ENCODE results near the gene KPNA4.

KPNA4 gene

GRCh38 chr3:160449636-160450598, 115.5 kb downstream of the KPNA4 start, which contains the start of gene TRIM59:
Gene TRIM59 (minus strand): TSS chr3:160449786. CDS start chr3:160439183, 10,603 bp downstream.
- DNase-seq, result peak; percentile 95 to 97

- DNase-seq, result no peak
Observed at GRCh38 chr3:160448845-160449635, 116.3 kb downstream of the KPNA4 start.

GRCh38 chr3:160447544-160447943, 117.8 kb downstream of the KPNA4 start:
- DNase-seq, result no peak

GRCh38 chr3:160446522-160447056, 118.8 kb downstream of the KPNA4 start:
- no peak for DNase-seq

GRCh38 chr3:160445854-160446253, 119.5 kb downstream of the KPNA4 start:
- no peak for DNase-seq

All from stimulated activated CD4-positive, alpha-beta T cell treated with anti-CD3 and anti-CD28 coated beads, Interleukin-4, amount 100 ng/mL, for 4 hours (primary cell).